ENCODE results near the gene GNAO1. TPM values are rescaled to one million over a fixed set of nuclear protein-coding genes. Genes with fewer than 3 reads are reported as not detected.

GNAO1 gene
- total RNA-seq, 4 donors from 2014 or later, result 1.4 to 4.4 (median 2.5) TPM

- no peak for TF ChIP-seq POLR2A (IDR thresholded peaks at IDR 0.05)
- TF ChIP-seq, protein P1, sequence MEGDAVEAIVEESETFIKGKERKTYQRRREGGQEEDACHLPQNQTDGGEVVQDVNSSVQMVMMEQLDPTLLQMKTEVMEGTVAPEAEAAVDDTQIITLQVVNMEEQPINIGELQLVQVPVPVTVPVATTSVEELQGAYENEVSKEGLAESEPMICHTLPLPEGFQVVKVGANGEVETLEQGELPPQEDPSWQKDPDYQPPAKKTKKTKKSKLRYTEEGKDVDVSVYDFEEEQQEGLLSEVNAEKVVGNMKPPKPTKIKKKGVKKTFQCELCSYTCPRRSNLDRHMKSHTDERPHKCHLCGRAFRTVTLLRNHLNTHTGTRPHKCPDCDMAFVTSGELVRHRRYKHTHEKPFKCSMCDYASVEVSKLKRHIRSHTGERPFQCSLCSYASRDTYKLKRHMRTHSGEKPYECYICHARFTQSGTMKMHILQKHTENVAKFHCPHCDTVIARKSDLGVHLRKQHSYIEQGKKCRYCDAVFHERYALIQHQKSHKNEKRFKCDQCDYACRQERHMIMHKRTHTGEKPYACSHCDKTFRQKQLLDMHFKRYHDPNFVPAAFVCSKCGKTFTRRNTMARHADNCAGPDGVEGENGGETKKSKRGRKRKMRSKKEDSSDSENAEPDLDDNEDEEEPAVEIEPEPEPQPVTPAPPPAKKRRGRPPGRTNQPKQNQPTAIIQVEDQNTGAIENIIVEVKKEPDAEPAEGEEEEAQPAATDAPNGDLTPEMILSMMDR (IDR thresholded peaks at IDR 0.05), result no peak
- no peak for DNase-seq
- no peaks in the 10 kb centered on the region for H3K36me3 ChIP-seq
- H3K4me1 ChIP-seq, result no peaks in the 10 kb centered on the region
- no peaks in the 10 kb centered on the region for H3K27me3 ChIP-seq
- intact Hi-C loops (cut with DNase I), result no loop called here
- H3K9me3 ChIP-seq, result no peaks in the 10 kb centered on the region
- no peak overlapping the region for H3K27ac ChIP-seq
- WGBS, 2 donors, result 83 to 92% methylated on average over 17 of the region's 17 CpGs
- no peak overlapping the region for H3K4me3 ChIP-seq (replicated peaks in 1 of 3)
Measured at GRCh38 chr16:56338566-56339318, 147.5 kb downstream of the GNAO1 start.

- no peaks in the 10 kb centered on the region for H3K4me1 ChIP-seq
- no peaks in the 10 kb centered on the region for H3K9me3 ChIP-seq
- no peaks in the 10 kb centered on the region for H3K27me3 ChIP-seq
- H3K27ac ChIP-seq, result no peak overlapping the region
- intact Hi-C loops (cut with DNase I), result no loop called here
- DNase-seq, result no peak
- H3K4me3 ChIP-seq (replicated peaks in 1 of 3), result no peak overlapping the region
- TF ChIP-seq POLR2A (IDR thresholded peaks at IDR 0.05), result no peak
- TF ChIP-seq, protein P1 (IDR thresholded peaks at IDR 0.05), result no peak
- WGBS, 2 donors, result 91 to 96% methylated on average over 16 to 17 of the region's 17 CpGs
- H3K36me3 ChIP-seq, result no peaks in the 10 kb centered on the region
Measured at GRCh38 chr16:56339431-56340195, 148.3 kb downstream of the GNAO1 start.

DNA sequence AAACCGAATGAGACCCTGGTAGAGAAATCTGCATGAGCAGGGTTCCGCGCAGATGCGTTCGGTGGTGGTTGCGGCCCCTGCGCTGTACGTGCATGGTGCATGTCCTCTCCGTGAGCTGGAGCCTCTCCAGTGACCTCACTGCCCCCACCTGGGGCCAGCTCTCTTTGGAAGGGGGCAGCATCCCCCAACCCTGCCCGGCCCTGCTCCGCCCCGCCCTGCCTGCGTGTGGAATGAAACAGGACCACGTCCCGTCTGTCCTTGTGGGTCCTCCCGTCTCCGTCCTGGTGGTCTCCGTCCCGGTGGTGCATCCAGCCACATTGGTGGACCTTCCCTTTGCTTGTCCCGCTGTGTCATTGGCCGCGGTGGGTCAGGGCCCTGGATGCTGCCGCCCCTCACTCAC, 149.1 kb downstream of the GNAO1 start:
- Histone ChIP-seq H3K36me3 (no peaks in the 10 kb centered on the region), H3K4me1 (no peaks in the 10 kb centered on the region), H3K4me3 (replicated peaks in 1 of 3) (no peak overlapping the region), H3K27ac (no peak overlapping the region), H3K9me3 (no peaks in the 10 kb centered on the region), H3K27me3 (no peaks in the 10 kb centered on the region)
- intact Hi-C loops (cut with DNase I), result no loop called here
- 94% methylated on average over 22 of the region's 23 CpGs for WGBS, 2 donors
- TF ChIP-seq, protein P1 (IDR thresholded peaks at IDR 0.05), result no peak
- TF ChIP-seq POLR2A (IDR thresholded peaks at IDR 0.05), result no peak
- no peak for DNase-seq

DNA sequence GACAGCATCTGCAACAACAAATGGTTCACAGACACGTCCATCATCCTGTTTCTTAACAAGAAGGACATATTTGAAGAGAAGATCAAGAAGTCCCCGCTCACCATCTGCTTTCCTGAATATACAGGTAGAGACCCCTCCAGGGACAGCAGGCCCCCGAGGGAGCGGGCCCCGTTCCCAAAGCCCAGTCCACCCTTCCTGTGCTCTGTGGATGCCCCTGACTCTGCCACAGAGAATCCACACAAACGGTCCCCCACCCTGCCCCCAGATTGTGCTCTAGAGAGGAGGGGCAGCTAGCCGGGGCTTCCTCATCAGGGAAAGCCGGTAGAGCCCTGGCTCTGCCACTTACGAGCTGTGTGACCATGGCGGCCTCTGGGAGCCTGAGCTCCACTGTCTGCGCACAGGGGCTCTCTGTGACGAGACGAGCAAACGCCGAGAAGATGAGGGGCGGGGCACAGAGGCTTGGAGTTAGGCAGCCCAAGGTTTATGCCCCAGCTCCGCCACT, 149.6 kb downstream of the GNAO1 start:
- whole genome bisulfite sequencing, 2 donors, result 87 to 97% methylated on average over 5 to 16 of the region's 17 CpGs
- DNase-seq, result no peak
- no peak overlapping the region for H3K27ac ChIP-seq
- TF ChIP-seq, protein P1 (IDR thresholded peaks at IDR 0.05), result no peak
- TF ChIP-seq POLR2A (IDR thresholded peaks at IDR 0.05), result no peak
- H3K4me1 ChIP-seq, result no peaks in the 10 kb centered on the region
- no peak overlapping the region for H3K4me3 ChIP-seq (replicated peaks in 1 of 3)
- no peaks in the 10 kb centered on the region for H3K27me3 ChIP-seq
- H3K9me3 ChIP-seq, result no peaks in the 10 kb centered on the region
- no peaks in the 10 kb centered on the region for H3K36me3 ChIP-seq
- intact Hi-C loops (cut with DNase I), result no loop called here
